ENCODE results near the gene HOXD10. TPM values are rescaled to one million over a fixed set of nuclear protein-coding genes. Genes with fewer than 3 reads are reported as not detected.
A peak's percentile ranks its signal among the peaks of the same experiment; 100 is the strongest.

The HOXD10 gene
- total and polyA plus RNA-seq, 9 of the 15 experiments (the other 6 are each of a cell fraction or from before 2014, with no cell fraction given), result not detected

GRCh38 chr2:176072292-176072669 lies 44.3 kb upstream of the HOXD10 start (continued):
- TF ChIP-seq DDX20 (tag; IDR thresholded peaks at IDR 0.05; ENCODE audit: low read depth) (no peak), NFIX (CRISPR knock-in tag; IDR thresholded peaks at IDR 0.05; ENCODE audit: low read depth) (no peak), ZNF75A (CRISPR knock-in tag; IDR thresholded peaks at IDR 0.05) (no peak), TAF7 (tag; IDR thresholded peaks at IDR 0.05) (no peak), ZNF551 (CRISPR knock-in tag; IDR thresholded peaks at IDR 0.05) (no peak), RBM25 (IDR thresholded peaks at IDR 0.05; ENCODE audit: low read depth, low read length, severe bottlenecking) (peak; percentile 70), NCOA6 (IDR thresholded peaks at IDR 0.05) (no peak), SRSF7 (optimal IDR thresholded peaks at IDR 0.05; ENCODE audit: low read depth, low read length) (no peak), BCOR (IDR thresholded peaks at IDR 0.05) (peak; percentile 49; the same call in 1 of the 2 replicates), MBD1 (CRISPR knock-in tag; IDR thresholded peaks at IDR 0.05) (no peak), ZNF212 (CRISPR knock-in tag; IDR thresholded peaks at IDR 0.05) (no peak)
